GM10266 (cell line): Measurements from ENCODE around the gene TSPAN4.

Source experiments
- DNase-seq: peaks from one replicate; pipeline ENCODE4 v3.0.0; 2012; ENCODE audit errors: extremely low spot score
- CTCF ChIP-seq: IDR thresholded peaks from 2 replicates; pipeline ENCODE4 v1.5.1; 2012; ENCODE audit warnings: mild to moderate bottlenecking, low read depth; ENCODE audit not compliant: control insufficient read depth, insufficient read depth; ENCODE audit errors: missing control alignments

TSPAN4 gene

GRCh38 chr11:858053-858761 is 15.6 kb downstream of the TSPAN4 start:
- DNase-seq, result no peak

DNA sequence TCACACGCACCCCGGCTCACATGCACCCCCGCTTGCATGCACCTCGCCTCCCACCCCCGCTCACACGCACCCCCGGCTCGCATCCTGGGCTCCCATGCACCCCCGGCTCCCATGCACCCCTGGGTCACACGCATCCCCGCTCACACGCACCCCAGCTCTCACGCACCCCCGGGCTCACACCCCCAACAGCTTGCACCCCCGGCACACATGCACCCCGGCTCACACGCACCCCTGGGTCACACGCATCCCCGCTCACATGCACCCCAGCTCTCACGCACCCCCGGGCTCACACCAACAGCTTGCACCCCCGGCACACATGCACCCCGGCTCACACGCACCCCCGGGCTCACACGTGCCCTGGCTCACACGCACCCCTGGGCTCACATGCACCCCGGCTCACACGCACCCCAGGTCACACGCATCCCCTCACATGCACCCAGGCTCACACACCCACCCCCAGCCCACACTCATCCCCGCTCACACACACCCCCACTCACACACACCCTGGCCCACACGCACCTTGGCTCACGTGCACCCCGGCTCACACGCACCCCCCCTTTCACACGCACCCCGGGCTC is 16.2 kb downstream of the TSPAN4 start:
- no peak for TF ChIP-seq CTCF
- no peak for DNase-seq

More at GRCh38 chr11:858053-858761, 15.6 kb downstream of the TSPAN4 start:
- TF ChIP-seq CTCF, result no peak

- DNase-seq, result no peak
- no peak for TF ChIP-seq CTCF
Observed at GRCh38 chr11:859394-860131, 16.9 kb downstream of the TSPAN4 start.

DNA sequence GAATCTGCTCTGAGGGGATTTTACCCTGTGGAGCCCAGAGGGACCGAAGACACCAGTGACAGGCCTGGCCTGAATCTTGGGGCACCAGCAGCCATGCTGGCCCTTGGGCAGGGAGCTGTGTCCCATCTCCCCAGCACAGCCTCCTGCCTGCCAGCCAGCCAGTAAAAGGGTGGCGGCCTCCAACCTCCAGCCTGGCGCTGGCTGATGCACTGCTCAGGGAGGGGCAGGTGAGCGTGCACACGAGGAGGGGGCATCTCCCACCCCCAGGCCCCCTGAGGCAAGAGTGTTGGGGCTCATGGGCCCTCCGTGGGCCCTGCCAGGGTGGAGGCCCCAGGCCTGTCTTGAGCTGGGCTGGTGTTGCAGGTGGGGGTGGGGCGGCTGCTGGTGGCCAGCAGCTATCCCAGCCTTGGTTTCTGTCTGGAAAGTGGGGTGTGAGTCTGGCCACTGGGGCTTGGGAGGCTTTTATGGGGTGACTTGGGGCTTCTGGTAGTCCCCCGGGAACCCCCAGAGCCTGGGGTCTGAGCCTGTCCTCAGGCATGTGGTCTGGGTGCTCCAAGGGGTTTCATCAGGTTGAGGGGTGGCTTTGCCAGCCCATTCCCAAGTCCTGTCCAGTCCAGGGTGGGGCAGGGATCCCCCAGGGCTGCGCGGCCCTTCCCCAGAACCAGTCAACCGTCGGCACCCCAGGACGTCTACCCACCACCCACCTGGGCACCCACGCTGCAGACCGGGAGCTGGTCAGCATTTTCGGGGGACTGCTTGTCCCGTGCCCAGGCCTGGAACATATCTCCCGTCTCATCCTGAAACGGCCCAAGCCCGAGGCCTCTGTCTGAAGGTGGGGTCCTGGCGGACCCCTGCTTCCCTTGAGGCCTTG is 17.8 kb downstream of the TSPAN4 start:
- no peak for TF ChIP-seq CTCF
- DNase-seq, result no peak

DNA sequence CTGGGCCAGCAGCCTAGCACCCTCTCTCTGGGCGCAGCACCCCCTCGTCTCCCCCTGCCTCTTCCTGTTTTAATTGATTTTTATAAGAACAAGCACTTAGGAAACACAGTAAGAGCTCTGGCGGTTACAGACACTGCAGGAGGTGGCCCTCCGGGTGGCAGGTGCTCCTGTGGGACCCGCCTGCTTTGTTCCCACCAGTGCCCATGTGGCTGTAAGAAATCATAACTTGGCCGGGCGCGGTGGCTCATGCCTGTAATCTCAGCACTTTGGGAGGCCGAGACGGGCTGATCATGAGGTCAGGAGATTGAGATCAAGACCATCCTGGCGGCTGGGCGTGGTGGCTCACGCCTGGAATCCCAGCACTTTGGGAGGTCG is 18.4 kb downstream of the TSPAN4 start:
- TF ChIP-seq CTCF, result no peak
- DNase-seq, result no peak

DNA sequence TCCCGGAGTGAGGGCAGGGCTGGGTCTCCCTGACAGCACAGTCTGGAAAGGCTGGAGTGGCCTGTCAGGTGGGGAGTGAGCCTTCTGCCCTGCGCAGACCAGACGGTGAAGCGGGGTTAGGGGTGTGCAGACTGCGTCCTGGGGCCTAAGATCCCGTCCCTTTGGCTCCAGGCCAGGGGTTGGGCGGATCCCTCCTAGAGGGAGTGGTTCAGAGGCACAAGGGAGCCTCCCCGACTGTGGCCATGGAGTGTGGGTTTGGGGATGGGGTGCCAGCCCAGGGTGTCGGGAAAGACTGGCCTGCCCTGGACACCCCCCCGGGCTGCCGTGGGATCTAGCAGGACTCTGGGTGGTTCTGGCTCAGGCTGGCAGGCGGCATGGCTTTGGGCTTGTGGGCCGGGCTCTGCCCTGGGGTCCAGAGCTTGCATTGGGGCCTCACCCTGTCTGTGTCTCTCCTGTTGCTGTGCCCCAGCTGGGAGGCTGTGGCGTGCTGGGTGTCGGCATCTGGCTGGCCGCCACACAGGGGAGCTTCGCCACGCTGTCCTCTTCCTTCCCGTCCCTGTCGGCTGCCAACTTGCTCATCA is 19.5 kb downstream of the TSPAN4 start:
- no peak for DNase-seq
- TF ChIP-seq CTCF, result no peak
